Hematopoietic multipotent progenitor cell (in vitro differentiated cells): ENCODE data around the gene HDAC4. TPM values are rescaled to one million over a fixed set of nuclear protein-coding genes. Genes with fewer than 3 reads are reported as not detected.

Source experiments
- DNase-seq, 3 donors: peaks; one replicate each; pipeline ENCODE4 v3.0.0-alpha.2; 2011 to 2015; ENCODE audit warnings: low read depth in 2 of 3, low spot score in 2 of 3
- total RNA-seq: library from RNA; depleted of rRNA; stranded (reverse); fragments of >200 nt; gene quantifications from one replicate; pipeline ENCODE4 v1.2.3, GENCODE V29; 2012

HDAC4 gene
- total RNA-seq, 1 donor, result 34.2 TPM

DNA sequence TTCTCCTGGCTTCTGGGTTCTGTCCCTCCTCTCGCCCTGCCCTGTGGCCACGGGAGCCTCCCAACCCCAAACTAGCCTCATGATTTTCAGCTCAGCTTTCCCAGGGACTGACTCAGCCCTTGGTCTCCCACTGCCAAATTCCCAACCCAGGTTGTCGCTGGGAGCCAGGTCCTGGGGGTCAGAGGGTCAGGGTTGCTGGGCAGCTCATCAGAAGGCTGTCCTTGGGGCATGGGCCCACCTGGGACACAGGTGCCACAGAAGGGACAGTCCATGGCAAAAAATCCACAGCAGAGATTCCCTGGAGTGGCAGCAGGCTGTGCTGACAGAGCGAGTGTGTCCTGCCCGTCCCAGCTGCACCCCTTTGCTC lies 372.6 kb downstream of the HDAC4 start:
- no peak for DNase-seq

DNA sequence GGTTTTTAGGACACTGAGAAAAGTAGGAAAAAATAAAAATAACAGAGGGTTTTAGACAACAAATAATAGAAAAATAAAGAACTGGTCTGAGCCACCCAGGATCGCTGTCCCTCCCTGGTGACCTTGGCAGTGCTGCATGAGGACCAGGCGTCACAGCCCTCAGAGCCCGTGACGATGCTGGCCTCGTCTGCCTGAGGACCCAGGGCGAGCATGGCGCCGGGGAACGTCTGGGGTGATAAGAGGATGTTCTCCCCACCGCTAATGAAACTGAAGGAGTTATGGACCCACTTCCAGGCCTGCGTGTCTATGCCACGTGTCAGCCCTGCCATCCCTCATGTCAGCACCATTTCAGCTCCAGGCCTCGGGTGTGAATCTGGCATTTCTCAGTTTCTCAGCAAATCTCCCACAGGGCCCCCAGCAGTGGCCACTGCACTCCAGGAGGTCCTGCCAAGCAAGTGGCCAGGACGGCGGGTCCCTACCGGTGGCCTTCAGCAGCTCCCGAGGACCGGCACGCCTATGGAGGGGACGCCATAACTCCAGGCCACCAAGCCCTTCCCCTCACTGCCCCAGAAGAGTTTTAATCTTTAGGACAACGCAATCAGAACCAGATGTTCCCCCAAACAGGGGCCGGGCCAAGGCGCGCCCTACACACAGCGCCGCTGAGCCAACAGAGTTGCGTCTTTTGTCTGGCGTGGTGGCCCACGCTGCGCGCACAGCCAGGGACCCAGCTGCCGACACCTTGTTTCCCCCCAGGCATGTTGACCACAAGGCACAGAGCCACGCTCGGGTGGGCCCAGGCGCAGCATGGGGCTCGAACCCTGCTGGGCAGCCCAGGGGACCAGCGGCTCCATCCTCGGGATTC lies 373.2 kb downstream of the HDAC4 start:
- DNase-seq, result no peak

DNA sequence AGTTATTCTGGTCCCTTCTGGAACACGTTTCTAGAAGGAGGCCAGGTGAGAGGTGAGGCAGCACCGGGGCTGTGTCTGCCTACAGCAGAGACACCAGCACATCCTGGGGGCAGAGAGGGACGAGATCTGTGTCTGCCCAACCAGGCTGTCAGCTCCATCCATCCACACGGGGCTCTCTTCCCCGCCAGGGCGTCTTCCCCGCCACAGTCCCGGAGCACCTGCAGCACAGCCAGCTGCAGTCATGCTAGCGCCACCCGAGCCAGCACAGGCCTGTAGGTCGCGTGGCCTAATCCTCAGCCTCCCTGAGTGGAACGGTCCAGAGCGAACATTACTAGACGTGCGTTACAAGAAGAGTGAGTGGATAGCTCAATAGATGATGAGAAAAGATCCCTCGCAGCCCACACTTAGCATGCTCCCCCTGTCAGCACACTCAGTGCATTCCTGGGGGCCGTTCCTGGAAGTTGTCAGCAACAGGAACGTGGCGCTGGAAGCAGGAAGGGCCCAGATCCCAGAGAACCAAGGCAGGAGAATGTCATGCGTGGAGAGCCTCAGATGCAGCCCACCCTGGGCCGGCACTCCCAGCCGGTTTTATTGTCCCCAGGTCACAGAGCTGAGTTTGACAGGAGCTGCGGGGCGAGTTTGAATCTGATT lies 374.0 kb downstream of the HDAC4 start:
- no peak for DNase-seq

DNA sequence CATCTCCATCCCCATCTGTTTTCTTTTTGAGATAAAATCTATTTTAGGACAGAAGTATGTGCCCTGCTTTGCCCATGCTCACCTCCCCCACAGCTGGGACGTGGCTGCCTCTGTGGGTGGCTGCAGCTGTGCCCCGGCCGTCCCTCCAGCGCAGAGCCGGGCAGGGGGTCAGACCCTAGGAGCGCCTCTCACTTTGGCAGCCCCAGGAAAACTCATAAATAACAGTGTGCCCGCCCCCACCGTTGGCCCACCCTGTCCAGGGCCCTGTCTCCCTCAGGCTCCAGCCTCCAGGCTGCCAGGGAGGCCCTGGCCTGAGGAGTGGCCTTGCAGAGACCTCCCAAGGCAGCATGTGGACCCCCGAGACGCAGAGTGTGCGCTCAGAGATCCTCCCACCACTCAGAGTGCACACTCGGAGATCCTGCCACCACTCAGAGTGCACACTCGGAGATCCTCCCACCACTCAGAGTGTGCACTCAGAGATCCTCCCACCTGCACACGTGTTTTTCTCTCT lies 374.8 kb downstream of the HDAC4 start:
- DNase-seq, result no peak

DNA sequence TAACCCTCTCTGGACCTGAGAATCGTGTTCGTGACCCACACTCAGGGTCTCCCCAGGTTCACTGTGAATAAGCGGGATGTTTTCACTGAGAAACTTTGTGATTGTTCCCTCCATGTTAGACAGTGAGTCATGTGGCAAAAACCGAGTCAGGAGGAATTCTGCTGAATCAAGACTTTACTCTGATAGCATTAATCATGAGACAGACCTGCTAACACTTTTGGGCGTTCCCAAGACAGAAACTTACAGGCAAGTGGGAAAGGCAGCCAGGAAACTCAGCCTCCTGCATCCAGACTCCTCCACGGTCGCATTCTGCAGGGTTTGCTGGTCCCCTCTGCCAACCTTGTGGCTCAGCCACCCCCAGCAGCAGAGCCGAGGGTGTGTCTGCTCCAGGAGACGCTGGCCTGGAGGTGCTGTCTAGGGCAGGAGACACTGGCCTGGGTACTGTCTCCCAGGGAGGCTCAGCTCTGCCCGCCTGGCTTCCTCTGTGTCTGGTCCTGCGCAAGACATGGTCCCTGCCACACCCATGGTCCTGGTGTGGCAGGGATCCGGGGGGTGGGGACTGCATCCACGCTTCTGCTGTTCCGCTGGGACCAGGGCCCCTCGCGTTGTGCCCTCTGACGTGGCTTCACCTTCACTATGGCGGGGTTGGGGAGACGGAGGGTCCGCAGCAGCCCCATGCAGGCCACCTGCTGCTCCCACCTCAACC lies 375.6 kb downstream of the HDAC4 start:
- DNase-seq, result no peak

DNA sequence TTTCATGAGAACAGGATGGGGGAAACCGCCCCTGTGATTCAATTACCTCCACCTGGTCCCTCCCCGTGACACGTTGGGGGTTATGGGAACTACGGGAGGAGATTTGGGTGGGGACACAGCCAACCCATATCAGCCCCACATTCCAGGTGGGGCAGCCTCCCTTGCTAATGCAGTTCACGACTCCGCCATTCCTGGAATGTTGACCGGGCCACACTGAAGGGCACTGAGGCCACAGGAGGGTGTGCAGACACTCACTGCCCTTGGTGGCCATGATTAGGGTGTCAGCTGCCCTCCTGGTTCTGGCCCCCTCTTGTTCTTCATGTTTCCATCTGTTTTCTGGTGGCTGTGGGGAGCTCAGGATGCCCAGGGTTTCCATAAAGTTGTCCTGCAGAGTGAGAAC lies 376.6 kb downstream of the HDAC4 start:
- no peak for DNase-seq

DNA sequence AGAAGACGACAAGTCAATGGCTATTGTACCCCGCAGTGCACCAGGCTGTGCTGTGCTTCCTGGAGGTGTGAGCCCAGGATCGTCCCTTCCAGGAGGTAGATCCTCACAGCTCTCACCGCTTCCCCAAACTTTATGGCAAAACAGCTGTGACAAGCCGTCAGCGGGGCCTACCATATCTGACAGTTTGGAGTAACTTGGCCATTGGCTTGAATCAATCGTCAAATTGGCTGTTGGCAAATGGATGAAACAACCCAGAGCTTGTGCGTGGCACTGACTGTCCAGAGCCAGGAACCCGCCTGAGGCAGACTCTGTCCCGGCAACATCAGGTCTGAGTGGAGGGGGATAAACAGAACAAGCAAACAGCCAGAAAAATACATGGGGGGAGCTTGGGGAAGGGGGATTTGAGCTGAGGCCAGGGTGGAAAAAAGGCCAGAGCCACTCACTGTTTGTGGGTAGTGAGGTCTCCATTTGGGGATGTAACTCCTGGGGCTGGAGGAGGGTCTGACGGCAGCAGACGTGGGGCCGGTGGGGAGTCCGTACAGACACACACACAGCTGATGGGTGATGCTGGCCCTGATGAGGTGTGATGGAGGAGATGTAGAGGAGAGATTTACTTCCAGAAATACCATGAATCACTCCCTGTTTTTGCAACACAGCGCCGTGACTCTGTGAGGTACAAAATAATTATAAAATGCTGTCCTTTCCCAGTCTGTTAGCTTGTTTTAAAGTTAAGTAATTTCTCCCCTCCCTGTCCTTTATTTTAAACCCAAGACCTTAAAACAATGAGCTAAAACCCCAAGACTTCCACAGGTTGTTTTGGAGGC lies 378.2 kb downstream of the HDAC4 start:
- no peak for DNase-seq

DNA sequence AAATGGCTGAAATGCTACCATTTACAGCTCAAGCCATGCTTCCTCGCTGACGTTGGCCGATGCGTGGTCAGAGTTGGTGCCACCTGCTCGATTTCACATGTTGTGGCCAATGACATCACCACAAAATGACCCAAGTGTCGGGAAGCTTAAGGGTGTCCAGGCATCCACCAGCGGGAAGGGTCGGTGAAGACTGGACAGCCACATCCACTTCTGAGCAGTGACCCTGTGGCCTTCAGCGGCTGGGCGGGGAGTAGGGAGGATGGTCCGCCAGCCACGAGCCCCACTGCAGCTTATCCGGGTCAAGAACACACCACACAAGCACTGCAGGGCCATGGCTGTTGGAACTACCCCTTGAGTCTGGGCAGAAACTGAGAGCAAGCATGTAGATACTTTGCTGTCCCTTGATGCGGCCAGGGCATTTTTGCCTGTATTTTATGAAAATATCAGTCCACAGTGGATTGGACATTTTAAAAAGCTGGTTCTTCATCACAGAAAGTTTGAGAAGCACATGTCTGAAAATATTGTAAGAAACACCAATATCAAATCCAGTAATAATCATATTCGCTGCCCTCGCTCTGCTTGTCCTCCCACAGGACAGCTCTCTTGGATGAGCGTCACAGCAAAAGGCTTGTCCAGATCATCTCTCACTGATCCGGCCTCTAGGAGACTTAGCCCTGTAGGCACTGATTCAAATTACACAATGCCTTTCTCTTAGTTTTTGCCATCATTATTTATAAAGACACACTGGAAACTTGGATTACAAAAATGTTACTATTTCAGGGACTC lies 379.0 kb downstream of the HDAC4 start:
- no peak for DNase-seq

DNA sequence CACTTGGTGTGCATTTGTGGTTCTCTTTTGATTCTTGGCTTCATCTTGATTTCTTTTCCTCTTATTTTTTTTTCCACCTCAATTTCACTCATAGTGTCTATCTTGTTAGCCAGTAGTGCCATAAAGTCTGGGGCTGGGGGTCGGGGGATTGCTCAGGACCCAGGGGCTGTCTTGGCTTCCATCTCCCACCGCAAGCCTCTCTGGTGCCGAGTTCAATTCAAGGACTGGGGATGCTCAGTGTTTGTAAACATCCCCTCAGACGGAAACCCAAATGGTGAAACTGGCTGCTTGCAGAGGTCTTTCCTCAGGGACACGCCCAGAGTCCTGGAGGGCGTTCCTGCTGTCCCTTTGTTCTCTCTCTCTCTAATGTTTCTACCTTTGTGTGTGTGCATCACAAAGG lies 379.6 kb downstream of the HDAC4 start:
- DNase-seq, result no peak

DNA sequence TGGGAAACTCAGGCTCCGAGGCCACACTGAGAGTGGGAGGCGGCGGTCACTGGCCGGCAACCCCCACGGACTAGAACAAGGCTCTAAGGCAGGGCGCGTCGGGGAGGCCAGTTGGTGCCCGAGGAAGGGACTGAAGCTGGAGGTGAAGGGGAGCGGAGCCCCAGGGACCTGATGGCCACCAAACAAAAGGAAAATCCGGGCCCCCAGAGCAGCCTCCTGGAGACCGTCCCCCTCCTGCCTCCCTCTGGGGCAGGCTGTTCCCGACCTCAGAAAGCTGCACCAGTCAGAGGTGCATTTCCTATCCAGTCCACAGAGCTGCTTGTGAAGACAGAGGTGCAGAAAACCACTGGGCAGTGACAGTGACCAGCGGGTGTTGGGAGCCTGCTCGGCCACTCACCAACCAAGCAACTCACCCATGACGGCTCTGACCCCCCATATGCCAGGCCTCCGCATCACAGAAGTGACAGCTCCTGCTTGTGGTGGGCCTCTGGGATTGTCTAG lies 380.2 kb downstream of the HDAC4 start:
- no peak for DNase-seq

DNA sequence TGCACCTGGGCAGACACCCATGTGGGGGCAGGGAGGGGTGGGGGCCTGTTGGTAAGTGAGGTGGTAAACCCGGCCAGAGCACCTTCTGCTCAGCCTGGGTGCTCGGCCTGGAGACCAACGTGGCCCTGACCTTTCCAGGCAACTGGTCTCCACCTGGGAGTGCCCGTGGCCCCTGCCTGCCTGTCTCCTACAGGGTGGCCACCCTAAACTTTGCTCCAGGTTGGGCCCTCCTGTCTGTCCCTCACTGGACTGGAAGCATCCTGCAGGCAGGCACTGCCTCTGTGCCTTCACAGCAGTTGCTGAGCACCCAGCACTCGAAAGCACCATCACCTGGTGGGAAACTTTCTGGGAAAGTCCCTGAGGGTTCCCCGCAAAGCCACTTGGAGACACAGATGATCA lies 381.6 kb downstream of the HDAC4 start:
- DNase-seq, result no peak

DNA sequence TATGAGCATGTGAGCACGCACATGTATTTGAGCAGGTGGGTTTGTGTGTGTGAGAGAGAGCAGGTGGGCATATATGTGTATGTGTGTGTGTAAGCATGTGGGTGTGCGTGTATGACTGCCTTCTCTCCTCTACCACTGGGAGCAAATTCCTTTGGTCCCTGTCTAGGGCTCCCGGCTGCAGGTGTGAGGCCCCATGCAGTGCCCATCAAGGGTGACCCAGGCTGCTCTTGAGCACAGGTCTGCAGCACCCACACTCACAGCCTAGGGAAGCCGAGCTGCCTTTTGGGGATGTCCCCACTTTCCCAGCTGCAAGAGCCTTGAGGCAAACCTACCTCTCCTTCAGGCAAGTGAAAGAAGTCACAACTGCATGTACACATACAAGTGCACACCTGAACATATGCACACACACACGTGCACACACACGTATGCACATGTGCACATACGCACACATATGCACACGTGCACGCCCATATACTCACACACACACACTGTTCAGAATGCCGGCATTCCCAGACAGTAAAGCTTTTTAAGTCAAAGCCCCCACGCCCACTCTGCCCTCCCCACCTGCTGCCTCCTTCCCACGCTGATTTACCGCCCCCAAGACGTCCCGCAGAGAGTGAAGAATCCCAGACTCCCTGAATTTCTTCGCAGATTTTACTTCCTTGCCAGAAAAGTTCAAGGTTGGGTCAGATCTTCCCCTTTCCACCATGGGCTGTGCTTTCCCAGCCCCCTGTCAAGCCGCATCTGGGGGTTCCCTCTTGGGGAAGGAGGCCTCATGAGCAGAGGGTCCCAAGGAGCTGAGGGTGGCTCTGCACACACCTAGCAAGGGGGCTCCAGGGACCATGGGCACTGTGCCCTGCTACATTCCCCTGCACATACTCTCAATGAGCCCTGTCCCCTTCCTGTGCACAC lies 382.3 kb downstream of the HDAC4 start:
- DNase-seq, result no peak

DNA sequence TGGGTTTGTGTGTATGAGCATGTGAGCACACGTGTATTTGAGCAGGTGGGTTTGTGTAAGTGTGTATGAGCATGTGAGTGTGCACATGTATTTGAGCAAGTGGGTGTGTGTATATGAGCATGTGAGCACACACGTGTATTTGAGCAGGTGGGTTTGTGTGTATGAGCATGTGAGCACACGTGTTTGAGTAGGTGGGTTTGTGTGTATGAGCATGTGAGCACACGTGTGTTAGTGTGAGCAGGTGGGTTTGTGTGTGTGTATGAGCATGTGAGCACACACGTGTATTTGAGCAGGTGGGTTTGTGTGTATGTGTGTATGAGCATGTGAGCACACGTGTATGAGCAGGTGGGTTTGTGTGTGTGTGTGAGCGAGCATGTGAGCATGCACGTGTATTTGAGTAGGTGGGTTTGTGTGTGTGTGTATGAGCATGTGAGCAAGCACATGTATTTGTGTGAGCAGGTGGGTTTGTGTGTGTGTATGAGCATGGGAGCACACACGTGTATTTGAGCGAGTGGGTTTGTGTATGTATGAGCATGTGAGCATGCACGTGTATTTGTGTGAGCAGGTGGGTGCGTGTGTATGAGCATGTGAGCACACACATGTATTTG lies 383.2 kb downstream of the HDAC4 start:
- no peak for DNase-seq

DNA sequence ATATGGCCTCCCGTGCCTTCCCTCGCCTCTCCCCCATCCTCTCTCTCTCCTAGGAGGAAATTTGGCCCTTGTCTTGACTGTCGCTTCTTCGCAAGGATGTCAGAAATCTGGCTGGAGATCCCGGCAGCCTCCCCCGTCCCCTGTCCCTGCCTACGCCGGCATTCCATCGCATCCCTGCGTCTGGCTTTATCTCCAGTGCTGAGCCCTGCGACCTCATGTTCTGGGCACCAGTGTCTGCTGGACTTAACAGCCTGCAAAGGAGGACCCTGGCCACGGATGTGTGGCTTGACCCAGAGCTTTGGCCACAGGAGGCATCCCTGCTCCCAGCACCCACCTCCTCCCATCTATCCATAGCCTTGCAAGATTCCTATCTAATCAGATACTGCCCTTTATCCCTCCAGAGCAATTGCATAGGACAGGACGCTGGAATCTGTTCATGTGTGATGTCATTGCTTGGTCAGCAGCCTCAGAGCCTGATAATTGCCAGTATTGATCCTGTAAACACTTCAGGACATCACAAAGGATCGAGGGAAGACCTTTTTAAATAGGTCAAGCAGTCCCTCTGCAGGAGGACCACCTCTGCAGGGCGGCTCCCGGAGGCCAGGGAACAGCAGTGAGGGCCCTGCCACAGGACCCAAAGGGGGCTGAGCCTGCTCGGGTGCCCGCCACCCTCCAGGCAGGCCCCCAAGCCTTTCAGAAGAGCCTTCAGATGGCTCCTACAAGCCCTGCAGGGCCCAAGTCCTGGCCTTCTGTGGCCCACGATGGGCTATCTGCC lies 384.7 kb downstream of the HDAC4 start:
- DNase-seq, result no peak

DNA sequence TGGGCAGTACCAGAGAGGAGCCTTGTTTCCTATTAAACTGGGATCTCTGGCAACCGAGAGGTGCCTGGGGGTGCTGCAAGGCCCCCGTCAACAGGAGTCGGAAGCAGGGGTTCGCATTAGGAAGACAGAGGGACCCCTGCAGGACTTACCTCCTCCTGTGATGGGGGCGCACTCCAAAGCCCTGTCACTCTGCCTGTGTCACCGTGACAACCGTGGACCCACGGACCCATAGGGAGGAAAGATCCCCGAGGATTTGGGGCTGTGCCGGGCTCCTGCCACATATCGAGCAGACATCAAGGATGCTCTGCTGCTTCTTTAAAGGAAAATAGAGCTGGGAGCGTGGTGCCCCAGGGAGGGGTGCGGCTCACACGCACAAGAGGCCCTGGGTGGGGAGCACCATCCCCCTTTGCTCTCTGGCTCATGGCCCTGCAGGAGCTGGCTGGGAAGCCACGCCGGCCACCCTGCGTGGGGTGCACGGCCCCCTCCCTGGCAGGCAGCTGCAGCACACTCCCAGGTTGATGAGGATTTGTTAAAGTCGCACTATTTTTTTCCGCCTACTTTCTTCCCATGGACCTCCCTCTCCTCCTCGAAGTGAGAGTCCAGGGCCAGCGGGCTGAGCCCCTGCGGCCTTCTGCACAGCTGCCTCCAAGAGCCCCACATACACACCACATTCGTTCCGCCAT lies 385.5 kb downstream of the HDAC4 start:
- DNase-seq, result no peak

DNA sequence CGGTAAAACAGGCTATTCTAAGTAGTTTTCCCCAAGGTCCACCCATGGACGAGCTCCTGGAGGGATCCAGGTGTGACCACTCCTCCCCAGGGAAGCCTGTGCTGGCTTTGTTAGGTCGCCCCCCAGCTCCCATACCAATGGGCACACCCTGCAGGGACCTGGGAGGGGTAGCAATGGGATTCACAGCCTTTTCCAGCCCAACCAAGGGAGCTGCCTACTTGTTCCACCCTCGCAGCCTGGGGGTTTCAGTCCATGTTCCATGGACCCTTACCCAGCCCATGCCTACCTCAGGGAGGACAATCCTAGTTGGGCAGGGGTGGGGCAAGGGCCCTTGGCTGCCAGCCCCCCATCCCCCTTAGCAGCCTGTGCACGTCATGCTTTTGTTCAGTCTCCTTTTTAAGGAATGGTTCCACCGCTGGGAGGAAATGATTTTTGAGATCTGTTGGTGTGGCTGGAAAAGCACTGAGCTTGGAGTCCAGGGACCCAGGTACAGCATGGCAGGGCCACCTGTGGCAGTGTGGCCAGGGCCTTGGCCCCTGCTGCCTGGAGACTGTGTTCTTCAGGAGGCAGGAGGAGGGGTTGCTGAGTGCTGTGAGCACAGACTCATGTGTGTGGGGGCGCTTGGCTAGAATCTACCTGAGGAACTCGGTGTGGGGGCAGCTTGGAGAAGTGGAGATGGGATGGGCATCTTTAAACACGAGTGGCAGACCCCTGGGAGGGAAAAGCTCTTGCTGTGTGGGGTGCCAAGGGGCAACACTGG lies 386.2 kb downstream of the HDAC4 start:
- no peak for DNase-seq
